Measurements from ENCODE around the gene DDOST.
"Not testable (repeated sequence)": the region's sequence is repeated elsewhere in the genome, so short reads cannot be mapped to it uniquely, and the experiment has no call there.

The DDOST gene

GRCh38 chr1:20691872-20692271 is 30.7 kb upstream of the DDOST start:
- DNase-seq (ENCODE audit: low read depth in 3 of 3): no peak

GRCh38 chr1:20689645-20690056 is 28.5 kb upstream of the DDOST start:
- DNase-seq (ENCODE audit: low read depth in 3 of 3): no peak

- no peak for DNase-seq (ENCODE audit: low read depth in 3 of 3)
Measured at GRCh38 chr1:20686883-20687725, 25.9 kb upstream of the DDOST start.

DNA sequence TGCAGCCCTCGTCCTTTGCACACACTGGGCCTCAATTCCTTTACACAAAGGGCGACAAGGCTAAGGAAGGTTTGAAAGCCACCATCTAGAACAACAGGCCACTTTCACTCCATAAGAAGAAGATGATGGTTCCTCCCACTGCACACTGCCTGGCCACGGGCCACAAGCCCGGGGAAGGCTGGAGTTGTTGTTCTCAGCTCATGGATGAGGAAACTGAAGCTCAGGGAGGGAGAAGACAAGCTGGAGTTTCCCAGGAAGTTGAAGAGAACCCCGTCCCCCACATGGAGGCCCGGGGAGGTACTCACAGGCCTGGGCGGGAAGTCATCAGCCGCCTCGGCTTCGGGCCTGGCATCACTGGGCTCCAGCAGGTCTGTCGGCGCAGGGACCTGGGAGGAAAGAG is 24.6 kb upstream of the DDOST start:
- no peak for DNase-seq (ENCODE audit: low read depth in 3 of 3)

DNA sequence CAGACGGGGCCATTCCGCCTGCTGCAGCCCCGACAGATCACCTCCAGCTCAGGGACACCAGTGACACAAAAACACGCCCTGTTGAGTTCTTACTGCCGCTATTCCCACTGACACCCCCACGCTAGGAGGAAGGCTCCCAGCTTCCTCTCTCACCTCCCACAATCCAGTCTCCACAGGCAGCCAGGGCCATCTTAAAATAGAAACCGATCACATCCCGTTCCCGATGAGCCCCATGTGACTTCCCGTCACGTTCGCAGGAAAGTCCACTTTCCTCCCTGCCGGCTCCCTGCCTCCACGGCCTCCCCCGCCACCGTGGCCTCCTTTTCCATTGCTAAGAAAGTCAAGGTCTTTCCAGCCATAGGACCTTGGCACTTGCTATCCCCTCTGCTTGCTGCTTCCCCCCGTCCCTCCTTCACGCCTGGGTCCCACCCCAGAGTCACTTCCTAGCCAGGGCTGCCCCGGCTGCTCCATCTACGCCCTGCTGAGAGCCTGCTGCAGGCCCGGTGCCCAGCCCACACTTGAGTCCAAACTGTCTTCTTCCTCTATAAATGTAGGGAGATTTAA is 24.0 kb upstream of the DDOST start:
- no peak for DNase-seq (ENCODE audit: low read depth in 3 of 3)

- no peak for DNase-seq (ENCODE audit: low read depth in 3 of 3)
Measured at GRCh38 chr1:20684651-20685050, 23.5 kb upstream of the DDOST start.

- DNase-seq (ENCODE audit: low read depth in 3 of 3): no peak
Measured at GRCh38 chr1:20684050-20684620, 23.0 kb upstream of the DDOST start.

GRCh38 chr1:20683614-20684013 is 22.4 kb upstream of the DDOST start:
- no peak for DNase-seq (ENCODE audit: low read depth in 3 of 3)

GRCh38 chr1:20682571-20683236 is 21.5 kb upstream of the DDOST start:
- no peak for DNase-seq (ENCODE audit: low read depth in 3 of 3)

DNA sequence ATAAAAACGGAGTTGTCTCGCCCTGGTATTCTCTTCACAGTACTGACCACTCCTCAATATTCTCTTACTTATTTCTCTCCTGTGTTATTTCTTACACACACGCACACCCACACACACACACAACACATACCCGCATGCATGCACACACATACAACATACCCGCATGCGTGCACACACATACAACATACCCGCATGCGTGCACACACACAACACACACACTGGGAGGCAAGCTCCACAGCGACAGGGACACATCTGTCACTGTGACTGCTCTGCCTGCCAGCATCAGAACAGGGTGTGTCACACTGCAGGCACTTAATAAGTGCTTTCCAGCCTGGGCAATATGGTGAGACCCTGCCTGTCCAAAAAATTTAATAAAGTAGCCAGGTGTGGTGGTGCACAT is 20.8 kb upstream of the DDOST start:
- DNase-seq (ENCODE audit: low read depth in 3 of 3): no peak

GRCh38 chr1:20680269-20680668 is 19.1 kb upstream of the DDOST start:
- no peak for DNase-seq (ENCODE audit: low read depth in 3 of 3)

GRCh38 chr1:20678599-20678998 is 17.4 kb upstream of the DDOST start:
- DNase-seq (ENCODE audit: low read depth in 3 of 3): no peak

- DNase-seq (ENCODE audit: low read depth in 3 of 3): not testable (repeated sequence)
Measured at GRCh38 chr1:20673626-20674025, 12.5 kb upstream of the DDOST start.

GRCh38 chr1:20672265-20672632 is 11.1 kb upstream of the DDOST start:
- DNase-seq (ENCODE audit: low read depth in 3 of 3): no peak

DNA sequence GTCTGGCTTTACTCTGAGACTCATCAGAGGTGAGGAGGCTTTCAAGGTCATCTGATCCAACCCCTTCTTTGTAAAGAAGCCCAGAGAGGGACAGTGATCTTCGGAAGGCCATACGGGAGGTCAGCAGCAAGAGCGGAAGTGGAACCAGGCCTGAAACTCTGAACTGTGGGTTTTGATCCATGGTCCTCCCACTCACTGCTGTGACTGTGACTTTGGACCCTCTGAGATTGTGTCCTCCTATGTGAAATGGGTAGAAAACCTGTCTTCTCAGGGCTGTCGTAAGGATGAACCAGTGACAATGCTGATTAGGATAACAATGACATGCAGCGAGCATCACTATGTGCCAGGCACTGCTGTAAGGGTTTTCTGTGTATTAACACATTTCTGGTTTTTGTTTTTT is 9.8 kb upstream of the DDOST start:
- DNase-seq (ENCODE audit: low read depth in 3 of 3): no peak

DNA sequence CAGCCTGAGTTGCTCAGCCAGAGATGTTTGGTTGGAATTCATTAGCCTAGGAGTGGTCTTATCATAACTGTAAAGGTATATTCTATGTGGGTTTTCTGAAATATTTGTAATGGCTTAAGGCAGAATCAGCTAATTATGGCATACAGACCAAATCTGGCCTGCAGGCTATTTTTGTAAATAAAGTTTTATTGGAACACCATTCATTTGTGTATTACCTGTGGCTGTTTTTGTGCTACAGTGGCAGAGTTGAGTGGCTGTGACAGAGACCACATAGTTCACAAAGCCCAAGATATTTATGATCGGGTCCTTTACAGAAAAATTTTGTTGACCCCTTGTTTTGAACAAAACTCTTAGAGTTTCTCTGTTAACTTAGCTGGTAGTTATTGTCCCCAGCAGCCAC is 7.4 kb upstream of the DDOST start:
- no peak for DNase-seq (ENCODE audit: low read depth in 3 of 3)

- DNase-seq (ENCODE audit: low read depth in 3 of 3): no peak
Measured at GRCh38 chr1:20666804-20667203, 5.6 kb upstream of the DDOST start.

DNA sequence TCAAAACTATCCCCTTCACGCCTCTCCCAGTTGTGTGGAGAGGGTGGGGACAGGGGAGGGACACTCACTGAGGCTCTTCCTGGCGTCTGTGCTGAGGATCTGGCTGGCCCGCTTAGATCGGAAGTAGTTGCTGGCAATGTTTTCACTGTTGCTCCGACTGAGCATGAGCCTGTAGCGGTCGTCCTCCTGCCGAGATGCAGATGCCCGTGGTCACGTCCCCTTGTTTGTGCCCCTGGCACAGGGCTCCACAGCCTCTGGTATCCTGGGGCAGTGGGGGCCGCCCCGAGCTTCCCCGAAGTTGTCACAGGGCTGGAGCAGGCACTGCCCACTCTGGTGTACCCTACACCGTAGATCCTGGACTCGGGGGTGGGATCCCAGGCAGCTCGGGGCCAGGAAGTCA is 5.0 kb upstream of the DDOST start:
- DNase-seq (ENCODE audit: low read depth in 3 of 3): no peak

DNA sequence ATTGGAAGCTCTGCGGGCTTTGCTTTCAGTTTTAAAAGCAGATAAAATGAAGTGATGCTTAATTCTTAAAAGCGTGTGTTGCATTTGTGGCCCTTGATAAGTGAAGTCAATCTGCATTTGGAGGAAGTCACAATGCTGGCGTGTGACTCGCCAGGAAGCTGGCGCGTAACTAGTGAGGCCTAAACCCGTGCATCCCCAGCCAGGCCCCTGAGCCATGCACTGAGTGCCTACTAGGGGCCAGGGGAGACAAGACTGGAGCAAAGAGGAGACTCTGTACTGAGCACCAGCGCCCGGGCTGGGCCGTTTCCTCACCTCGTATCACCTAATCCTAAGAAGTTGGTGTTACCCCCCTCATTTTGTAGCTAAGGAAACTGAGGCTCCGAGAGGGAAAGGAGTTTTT is 4.6 kb upstream of the DDOST start:
- no peak for DNase-seq (ENCODE audit: low read depth in 3 of 3)

GRCh38 chr1:20663969-20664715 is 3.0 kb upstream of the DDOST start:
- no peak for DNase-seq (ENCODE audit: low read depth in 3 of 3)

DNA sequence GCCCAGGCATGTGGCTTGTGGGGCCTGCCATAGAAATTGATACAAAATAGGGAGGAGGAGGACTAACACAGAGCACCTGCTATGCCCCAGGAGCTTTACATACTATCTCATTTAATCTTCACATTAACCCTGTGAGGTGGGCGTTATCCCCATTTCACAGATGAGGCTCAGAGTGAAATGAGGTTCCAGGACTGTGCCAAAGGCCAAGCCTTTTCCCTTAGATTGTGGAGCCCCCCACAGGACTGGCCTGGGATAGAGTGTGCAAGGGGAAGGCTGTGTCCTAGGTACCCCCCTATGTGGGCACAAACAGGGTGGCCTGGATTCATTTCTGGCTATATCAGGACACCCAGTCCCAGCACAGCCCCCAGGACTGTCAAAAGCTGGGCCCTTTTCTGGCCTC is 2.2 kb upstream of the DDOST start:
- no peak for DNase-seq (ENCODE audit: low read depth in 3 of 3)

- no peak for DNase-seq (ENCODE audit: low read depth in 3 of 3)
Measured at GRCh38 chr1:20662110-20662475, 924 bp upstream of the DDOST start.

Data from stimulated activated CD4-positive, alpha-beta T cell treated with anti-CD3 and anti-CD28 coated beads, TNF-alpha, amount 100 ng/mL, for 48 hours (primary cell).